Measurements from ENCODE around the gene ADAR. TPM values are rescaled to one million over a fixed set of nuclear protein-coding genes. Genes with fewer than 3 reads are reported as not detected.

Gene ADAR
- total and polyA plus RNA-seq, 2 experiments from 2014 or later: 96.4 to 188 TPM

DNA sequence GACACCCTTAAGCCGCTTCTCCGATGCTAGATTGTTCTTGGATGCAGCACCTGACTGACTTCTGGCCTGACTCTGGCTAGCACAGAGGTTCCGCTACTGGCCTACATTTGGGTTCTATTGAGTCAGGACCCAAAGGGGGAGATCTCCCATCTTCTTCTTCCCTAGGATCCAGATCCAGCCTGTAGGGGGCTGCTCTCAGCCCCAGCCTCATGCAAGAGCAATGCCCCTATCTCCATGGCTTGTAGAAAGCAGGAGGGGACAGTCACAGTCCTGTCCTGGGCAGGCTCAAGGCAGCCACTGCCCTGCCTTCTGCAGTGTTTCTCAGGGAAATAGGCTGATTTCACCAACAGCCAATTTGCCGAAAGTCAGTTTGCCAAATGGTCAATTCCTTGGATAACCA lies 6.3 kb upstream of the ADAR start (continued):
- TF ChIP-seq ZNF331 (CRISPR knock-in tag; IDR thresholded peaks at IDR 0.05; ENCODE audit: low read depth) (no peak), POLR2AphosphoS5 (IDR thresholded peaks at IDR 0.05; ENCODE audit: low read depth) (no peak), JUNB (IDR thresholded peaks at IDR 0.05; ENCODE audit: unreplicated experiment) (no peak)

DNA sequence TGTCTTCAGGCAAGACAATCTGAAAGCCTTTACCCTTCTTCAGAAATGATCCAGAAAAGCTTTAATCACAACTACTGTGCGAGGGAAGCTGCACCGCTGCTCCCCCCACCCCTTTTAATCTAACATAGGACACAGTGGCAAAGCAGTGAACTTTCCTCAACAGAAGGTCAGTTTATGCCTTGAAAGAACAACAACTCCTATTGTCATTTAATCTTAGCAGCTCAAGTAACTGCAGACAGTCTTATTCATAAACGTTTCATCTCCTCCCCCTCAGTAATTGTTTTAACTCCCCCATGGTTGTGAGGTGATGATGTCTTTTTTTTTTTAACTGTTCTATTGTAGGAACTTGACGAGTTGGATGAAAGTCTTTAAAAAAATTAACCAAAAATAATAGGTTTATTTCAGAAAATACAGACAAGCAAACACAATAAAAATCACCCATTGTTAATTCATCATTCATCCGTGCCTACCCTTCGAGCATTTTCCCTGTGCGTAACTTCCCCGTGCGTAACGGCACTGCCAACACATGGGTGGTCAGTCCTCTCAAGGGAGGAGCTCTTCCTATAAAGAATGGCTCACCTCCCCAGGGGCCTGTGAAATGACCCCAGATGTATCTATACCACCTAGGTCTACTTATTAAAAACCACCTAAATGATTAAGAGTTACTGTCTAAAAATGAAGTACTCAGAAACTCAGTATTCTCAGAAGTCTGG lies 3.3 kb upstream of the ADAR start:
- Histone ChIP-seq H3K9me2 (ENCODE audit: insufficient read depth) (no peaks in the 10 kb centered on the region), H3K36me3 (ENCODE audit: insufficient read depth) (no peaks in the 10 kb centered on the region), H3K79me2 (replicated peaks; ENCODE audit: insufficient read depth) (peaks cover 76% of the 10 kb centered on the region), H3K4me3 (peak overlapping the region; percentile 31), H3K27me3 (ENCODE audit: insufficient read depth) (no peaks in the 10 kb centered on the region), H2AFZ (no peak overlapping the region), H3K4me1 (ENCODE audit: insufficient read depth) (peaks cover 51% of the 10 kb centered on the region), H3K4me2 (peak overlapping the region; percentile 73), H4K20me1 (replicated peaks; ENCODE audit: insufficient read depth) (no peaks in the 10 kb centered on the region; the same call in 1 of the 2 replicates), H3F3A (replicated peaks; ENCODE audit: low read depth) (peaks cover 12% of the 10 kb centered on the region; the same call in 1 of the 2 replicates), H3K27ac (ENCODE audit: low read depth) (peak overlapping the region; percentile 76)
- Mint-ChIP-seq H3K9me3 (no peaks in the 10 kb centered on the region; the same call in 2 of the 3 replicates), H3K27me3 (ENCODE audit: insufficient read depth, low read depth, poor library complexity) (peaks cover 19% of the 10 kb centered on the region), H3K36me3 (ENCODE audit: low read depth) (no peaks in the 10 kb centered on the region; the same call in 2 of the 3 replicates), H3K27ac (peak overlapping the region; percentile 95), H3K4me3 (peak overlapping the region; percentile 50), H3K4me1 (peaks cover 55% of the 10 kb centered on the region)
- TF ChIP-seq EZH2 (IDR thresholded peaks at IDR 0.05; ENCODE audit: low read depth, unreplicated experiment): no peak
- no peak for TF ChIP-seq POLR2AphosphoS5 (IDR thresholded peaks at IDR 0.05; ENCODE audit: low read depth)
- DNase-seq (ENCODE audit: low spot score) (peak; percentile 44), ATAC-seq (no peak)

DNA sequence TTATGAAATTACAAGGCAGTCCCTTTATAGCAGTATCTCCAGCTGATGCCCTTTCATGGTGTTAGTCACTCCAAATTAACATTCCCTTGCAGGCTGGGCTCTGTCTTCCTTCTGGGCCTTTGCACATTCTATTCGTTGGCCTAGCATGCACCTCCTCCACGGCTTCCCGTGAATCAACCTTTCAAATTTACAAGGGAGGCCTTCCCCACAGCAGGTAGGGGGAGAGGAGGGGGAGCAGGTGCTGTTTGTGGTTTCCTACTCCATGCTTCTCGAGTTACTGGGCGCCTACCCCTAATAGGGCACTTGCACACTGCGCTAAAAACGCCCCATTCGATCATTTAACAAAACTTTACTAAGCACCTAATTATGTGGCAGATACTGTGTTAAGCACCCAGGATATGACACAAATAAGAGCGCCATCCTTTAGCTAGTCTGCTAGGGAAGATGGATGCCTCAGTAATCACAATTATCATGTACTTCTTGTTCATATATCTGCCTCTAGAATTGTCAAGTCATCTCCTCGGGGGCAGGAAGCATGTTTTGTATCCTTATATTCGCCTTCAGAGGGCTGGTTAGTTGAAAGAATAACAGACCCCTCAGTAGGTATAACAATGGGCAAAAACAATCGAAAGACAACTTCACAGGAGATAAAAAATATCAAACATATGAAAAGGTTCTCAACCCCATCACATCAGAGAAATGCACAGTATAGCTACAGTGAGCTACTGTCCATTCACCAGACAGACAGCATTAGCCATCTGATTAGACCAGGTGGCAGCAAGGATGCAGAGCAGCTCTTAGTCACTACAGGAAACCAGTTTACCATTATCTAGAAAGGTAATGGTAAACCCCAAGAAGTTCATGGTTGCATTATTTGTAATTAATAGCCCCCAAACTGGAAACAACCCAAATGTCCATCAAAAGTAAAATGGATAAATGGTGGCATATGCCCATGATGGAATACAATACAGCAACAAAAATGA lies 1.7 kb upstream of the ADAR start:
- Histone ChIP-seq H3K4me1 (ENCODE audit: insufficient read depth) (peaks cover 44% of the 10 kb centered on the region), H3K79me2 (replicated peaks; ENCODE audit: insufficient read depth) (peaks cover 76% of the 10 kb centered on the region), H3K4me2 (peak overlapping the region; percentile 86), H2AFZ (no peak overlapping the region), H3K4me3 (peak overlapping the region; percentile 83), H3K27me3 (ENCODE audit: insufficient read depth) (no peaks in the 10 kb centered on the region), H4K20me1 (replicated peaks; ENCODE audit: insufficient read depth) (peaks cover 9% of the 10 kb centered on the region), H3F3A (replicated peaks; ENCODE audit: low read depth) (peaks cover 12% of the 10 kb centered on the region; the same call in 1 of the 2 replicates), H3K9me2 (ENCODE audit: insufficient read depth) (no peaks in the 10 kb centered on the region), H3K36me3 (ENCODE audit: insufficient read depth) (no peaks in the 10 kb centered on the region), H3K27ac (ENCODE audit: low read depth) (peak overlapping the region; percentile 97)
- TF ChIP-seq POLR2AphosphoS5 (IDR thresholded peaks at IDR 0.05; ENCODE audit: low read depth) (peak; percentile 51), ZNF331 (CRISPR knock-in tag; IDR thresholded peaks at IDR 0.05; ENCODE audit: low read depth) (no peak), CREB1 (CRISPR knock-in tag; IDR thresholded peaks at IDR 0.05; ENCODE audit: low read depth) (no peak), JUNB (IDR thresholded peaks at IDR 0.05; ENCODE audit: unreplicated experiment) (no peak)
- Mint-ChIP-seq H3K36me3 (ENCODE audit: low read depth) (peaks cover 13% of the 10 kb centered on the region), H3K27me3 (ENCODE audit: insufficient read depth, low read depth, poor library complexity) (peaks cover 15% of the 10 kb centered on the region), H3K4me1 (peaks cover 60% of the 10 kb centered on the region), H3K4me3 (peak overlapping the region; percentile 91), H3K27ac (peak overlapping the region; percentile 96), H3K9me3 (no peaks in the 10 kb centered on the region; the same call in 2 of the 3 replicates)
- ATAC-seq (peak; percentile 68), DNase-seq (ENCODE audit: low spot score) (peak; percentile 86)

All from GM23338 (cell line).